HL-60/S4 (cell line): ENCODE results near the gene TNFSF12.

Experiments
- in situ Hi-C: fragments of 300-500 bp; cut with MboI; formaldehyde crosslinking; loops from 2 replicates; pipeline ENCODE4 v1.14.3; 2022; ENCODE audit warnings: low sequenced_read_pairs

TNFSF12 gene

DNA sequence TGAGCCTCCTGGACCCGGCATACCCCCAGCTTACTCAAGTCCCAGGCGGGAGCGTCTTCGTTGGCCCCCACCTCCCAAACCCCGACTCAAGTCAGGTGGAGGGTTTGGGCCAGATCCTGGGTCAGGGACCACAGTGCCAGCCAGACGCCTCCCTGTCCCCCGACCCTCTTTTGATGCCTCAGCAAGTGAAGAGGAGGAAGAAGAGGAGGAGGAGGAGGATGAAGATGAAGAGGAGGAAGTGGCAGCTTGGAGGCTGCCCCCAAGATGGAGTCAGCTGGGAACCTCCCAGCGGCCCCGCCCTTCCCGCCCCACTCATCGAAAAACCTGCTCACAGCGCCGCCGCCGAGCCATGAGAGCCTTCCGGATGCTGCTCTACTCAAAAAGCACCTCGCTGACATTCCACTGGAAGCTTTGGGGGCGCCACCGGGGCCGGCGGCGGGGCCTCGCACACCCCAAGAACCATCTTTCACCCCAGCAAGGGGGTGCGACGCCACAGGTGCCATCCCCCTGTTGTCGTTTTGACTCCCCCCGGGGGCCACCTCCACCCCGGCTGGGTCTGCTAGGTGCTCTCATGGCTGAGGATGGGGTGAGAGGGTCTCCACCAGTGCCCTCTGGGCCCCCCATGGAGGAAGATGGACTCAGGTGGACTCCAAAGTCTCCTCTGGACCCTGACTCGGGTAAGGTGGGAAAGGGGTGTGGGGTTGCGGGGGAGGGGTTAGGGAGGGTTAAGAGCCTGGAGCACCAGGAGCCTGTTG, 14.4 kb downstream of the TNFSF12 start:
- in situ Hi-C loops: no loop called here

DNA sequence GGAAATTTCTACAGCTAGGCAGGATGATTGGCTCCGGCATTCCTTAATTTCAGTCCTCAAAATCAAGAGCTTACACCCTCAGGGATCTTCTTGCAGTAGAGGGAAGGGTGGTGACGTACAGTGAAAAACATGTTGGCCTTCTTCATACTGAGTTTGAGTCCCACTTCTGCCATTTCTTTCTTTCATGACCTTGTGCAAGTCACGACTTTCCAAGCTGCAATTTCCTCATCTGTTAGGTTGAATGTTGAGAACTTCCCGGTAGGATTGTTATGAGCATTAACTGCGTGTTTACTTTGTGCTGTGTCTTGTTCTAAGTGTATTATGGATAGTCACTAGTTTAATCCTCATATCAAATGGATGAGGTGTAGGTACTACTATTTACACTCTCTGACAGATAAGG, 20.7 kb downstream of the TNFSF12 start:
- in situ Hi-C loops: no loop called here

DNA sequence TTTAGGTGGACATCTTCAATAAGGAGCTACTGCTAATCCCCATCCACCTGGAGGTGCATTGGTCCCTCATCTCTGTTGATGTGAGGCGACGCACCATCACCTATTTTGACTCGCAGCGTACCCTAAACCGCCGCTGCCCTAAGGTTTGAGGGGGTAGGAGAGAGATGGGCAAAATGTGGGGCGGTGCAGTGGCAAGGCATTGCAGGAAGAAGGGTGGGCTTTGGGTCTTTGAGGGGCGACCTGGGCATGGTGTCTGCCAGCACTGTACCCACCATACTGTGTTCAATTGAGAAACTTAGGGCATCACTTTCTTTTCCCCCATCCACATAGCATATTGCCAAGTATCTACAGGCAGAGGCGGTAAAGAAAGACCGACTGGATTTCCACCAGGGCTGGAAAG, 21.5 kb downstream of the TNFSF12 start:
- in situ Hi-C loops: no loop called here

DNA sequence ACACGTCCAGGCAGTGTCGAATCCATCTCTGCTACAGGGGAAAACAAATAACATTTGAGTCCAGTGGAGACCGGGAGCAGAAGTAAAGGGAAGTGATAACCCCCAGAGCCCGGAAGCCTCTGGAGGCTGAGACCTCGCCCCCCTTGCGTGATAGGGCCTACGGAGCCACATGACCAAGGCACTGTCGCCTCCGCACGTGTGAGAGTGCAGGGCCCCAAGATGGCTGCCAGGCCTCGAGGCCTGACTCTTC, 23.4 kb downstream of the TNFSF12 start:
- in situ Hi-C loops: no loop called here

DNA sequence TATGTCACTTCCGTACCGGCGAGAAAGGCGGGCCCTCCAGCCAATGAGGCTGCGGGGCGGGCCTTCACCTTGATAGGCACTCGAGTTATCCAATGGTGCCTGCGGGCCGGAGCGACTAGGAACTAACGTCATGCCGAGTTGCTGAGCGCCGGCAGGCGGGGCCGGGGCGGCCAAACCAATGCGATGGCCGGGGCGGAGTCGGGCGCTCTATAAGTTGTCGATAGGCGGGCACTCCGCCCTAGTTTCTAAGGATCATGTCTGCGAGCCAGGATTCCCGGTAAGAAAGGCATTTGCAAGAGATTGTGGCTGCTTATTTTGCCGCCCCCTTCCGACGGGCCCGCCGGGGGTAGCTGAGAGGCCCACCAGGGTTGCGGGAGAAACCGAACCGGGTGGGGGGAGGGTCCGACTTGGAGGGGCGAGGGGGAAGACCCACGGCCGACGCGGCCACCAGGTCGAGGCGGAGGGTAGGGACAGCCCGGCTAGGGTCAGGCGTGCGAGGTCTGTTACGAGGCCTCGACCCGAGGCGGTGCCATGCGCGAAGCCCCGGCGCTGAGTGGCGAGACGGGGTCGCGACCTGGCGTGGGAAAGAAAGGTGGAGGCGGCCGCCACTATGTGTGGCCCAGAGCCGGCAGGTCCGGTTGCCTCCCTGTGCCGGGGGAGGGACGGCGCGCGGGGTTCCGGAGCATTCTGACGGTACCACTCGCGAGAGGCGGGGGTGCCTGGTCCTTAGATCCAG, 23.9 kb downstream of the TNFSF12 start:
- in situ Hi-C loops: no loop called here

DNA sequence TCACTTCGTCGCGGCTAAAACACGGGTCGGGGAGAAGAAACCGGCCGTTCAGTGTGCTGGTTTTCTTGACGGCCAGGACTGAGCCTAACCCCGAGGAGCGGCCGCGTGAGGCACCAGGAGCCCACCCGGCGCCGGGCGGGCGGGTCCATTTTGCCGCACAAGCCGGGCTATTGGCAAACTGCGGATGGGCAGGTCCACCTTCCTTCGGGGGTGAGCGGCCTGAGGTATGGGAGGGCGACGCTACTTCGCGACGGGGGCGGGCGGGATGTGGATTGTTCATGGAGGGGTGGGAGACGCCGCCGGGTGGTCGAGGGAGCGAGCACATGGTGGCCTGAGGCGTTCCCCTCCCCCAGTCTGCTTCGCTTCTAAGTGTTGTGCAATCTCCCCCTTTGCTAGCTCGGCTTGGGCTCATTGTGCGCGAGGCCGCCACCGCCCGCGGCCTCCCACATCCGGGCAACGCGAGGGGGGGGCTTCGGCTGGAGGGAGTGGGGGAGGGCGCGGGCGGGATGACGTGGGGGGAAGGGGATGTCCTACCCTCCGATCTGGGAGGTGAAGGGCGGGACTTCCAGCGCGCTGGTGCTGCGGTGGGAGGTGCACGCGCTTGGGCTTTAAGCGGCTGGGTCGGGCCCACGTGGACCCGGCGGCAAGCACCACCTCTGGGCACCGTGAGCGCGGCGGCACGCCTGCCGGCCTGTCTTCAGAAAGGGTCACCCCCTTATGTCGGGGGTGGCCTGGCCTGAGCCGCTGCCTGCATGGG, 24.6 kb downstream of the TNFSF12 start:
- in situ Hi-C loops: no loop called here

DNA sequence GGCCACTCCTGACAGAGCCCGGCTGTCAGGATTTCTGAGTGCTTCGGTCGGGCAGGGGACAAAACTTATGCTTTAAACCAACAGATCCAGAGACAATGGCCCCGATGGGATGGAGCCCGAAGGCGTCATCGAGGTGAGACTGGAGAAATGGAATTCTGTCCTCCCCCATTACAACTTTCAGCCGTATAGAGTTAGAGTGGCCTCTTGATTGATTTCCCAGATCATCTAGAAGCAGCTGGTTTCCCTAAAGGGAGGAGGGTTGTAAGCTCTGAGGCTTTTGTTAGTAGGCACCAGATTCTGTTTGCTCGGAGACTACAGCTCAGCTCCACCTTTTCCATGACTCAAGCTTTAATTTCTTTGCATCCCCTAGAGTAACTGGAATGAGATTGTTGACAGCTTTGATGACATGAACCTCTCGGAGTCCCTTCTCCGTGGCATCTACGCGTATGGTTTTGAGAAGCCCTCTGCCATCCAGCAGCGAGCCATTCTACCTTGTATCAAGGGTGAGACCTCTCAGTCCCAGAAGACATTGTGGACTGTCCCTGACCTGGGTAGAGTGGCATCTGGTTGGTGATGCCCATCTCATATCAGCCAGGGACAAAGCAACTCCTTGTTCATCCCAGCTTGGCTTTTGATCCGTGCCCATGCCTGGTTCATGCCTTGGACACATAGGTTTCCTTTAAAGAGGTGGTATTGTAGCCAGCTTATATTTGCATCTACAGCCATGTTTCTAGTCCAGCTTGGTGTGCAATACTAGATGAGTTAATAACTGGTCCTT, 25.5 kb downstream of the TNFSF12 start:
- in situ Hi-C loops: no loop called here

DNA sequence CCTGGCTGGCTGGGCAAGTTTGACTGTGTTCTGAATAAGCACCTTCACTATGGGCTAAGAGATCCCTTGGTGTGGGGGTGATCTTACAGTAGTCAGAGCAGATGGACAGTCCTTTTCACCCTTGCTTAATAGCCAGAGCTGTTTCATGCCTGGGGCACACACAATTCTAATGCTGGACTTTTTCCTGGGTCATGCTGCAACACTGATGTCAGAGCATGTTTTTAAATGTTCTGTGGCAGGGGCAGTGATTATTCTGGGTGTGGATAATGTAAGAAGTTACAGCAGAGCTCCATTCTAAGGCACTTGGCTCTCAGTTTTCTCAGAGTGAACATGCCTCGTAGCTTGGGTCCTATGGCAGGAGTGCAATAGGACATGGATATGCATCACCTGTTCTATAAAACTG, 26.6 kb downstream of the TNFSF12 start:
- in situ Hi-C loops: no loop called here

DNA sequence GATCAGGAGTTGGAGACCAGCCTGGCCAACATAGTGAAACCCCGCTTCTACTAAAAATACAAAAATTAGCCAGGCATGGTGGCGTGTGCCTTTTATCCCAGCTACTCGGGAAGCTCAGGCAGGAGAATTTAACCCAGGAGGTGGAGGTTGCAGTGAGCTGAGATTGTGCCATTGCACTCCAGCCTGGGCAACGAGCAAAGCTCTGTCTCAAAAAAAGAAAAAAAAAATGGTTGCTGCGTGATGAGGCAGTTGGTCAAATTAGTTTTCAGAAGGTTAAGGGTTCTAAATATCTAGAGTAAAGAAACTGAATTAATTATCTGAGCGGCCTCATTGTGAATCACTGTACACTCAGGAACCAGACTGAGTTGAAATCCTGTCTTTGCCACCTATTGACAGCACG, 27.1 kb downstream of the TNFSF12 start:
- in situ Hi-C loops: no loop called here

DNA sequence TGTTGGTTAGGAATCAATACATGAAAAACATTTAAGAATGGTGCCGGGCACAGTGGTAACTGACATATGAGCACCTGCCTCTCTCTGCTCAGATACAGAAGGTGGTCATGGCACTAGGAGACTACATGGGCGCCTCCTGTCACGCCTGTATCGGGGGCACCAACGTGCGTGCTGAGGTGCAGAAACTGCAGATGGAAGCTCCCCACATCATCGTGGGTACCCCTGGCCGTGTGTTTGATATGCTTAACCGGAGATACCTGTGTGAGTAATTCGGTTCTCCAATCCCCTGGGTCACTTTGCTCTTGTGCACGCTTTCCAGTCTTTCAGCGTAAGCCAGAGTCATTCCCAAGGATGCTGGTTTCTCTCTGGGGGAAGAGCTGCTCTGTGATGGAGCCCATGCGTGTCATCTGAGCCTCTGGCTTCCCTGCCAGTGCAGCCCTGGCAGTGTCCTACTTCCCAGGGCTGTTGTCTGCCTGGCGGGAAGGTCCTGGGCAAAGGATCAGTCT, 27.6 kb downstream of the TNFSF12 start:
- in situ Hi-C loops: no loop called here

DNA sequence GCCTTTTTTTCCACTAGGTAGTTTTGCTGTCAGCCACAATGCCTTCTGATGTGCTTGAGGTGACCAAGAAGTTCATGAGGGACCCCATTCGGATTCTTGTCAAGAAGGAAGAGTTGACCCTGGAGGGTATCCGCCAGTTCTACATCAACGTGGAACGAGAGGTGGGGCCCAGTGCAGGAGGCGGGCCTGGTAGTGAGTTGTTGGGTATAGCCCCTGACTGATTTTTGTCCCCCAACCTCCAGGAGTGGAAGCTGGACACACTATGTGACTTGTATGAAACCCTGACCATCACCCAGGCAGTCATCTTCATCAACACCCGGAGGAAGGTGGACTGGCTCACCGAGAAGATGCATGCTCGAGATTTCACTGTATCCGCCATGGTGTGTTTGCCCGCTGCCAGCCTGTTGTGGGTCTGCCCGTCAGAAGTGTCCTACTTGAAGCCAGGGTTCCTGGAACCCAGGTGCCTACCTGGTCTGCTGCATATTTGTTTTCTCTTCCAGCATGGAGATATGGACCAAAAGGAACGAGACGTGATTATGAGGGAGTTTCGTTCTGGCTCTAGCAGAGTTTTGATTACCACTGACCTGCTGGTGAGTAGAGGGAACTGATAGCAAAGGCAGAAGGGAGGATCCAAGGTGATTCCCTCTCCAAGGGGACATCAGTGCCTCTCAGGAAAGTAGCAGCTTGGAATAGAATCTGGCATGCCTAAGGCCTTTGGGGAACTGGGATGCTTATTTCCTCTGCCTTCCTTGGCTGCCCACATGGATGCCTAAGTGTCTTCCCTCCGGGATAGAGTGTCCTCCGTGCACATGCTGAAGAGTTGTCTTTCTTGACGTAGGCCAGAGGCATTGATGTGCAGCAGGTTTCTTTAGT, 28.7 kb downstream of the TNFSF12 start:
- in situ Hi-C loops: no loop called here

DNA sequence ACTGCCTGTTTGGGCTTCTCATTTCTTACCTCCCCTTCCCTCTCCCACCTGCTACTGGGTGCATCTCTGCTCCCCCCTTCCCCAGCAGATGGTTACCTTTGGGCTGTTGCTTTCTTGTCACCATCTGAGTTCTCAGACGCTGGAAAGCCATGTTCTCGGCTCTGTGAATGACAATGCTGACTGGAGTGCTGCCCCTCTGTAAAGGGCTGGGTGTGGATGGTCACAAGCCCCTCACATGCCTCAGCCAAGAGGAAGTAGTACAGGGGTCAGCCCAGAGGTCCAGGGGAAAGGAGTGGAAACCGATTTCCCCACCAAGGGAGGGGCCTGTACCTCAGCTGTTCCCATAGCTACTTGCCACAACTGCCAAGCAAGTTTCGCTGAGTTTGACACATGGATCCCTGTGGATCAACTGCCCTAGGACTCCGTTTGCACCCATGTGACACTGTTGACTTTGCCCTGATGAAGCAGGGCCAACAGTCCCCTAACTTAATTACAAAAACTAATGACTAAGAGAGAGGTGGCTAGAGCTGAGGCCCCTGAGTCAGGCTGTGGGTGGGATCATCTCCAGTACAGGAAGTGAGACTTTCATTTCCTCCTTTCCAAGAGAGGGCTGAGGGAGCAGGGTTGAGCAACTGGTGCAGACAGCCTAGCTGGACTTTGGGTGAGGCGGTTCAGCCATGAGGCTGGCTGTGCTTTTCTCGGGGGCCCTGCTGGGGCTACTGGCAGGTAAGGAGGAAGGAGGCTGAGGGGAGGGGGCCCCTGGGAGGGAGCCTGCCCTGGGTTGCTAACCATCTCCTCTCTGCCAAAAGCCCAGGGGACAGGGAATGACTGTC, 30.4 kb downstream of the TNFSF12 start, which contains the start of gene CD68:
CD68 (plus strand) TSS at position 638 of the 833 bp plus-strand sequence; CDS start at position 678, 40 bp downstream.
- in situ Hi-C loops: no loop called here

DNA sequence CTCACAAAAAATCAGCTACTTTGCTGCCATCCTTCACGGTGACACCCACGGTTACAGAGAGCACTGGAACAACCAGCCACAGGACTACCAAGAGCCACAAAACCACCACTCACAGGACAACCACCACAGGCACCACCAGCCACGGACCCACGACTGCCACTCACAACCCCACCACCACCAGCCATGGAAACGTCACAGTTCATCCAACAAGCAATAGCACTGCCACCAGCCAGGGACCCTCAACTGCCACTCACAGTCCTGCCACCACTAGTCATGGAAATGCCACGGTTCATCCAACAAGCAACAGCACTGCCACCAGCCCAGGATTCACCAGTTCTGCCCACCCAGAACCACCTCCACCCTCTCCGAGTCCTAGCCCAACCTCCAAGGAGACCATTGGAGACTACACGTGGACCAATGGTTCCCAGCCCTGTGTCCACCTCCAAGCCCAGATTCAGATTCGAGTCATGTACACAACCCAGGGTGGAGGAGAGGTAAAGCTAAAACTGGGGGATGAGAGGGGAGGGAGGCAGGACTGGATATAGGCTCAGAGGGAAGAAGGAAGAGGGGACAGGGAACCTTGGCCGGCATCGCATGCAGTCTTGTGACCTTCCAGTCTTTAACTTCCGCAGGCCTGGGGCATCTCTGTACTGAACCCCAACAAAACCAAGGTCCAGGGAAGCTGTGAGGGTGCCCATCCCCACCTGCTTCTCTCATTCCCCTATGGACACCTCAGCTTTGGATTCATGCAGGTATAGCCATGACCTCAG, 31.2 kb downstream of the TNFSF12 start:
- in situ Hi-C loops: no loop called here

DNA sequence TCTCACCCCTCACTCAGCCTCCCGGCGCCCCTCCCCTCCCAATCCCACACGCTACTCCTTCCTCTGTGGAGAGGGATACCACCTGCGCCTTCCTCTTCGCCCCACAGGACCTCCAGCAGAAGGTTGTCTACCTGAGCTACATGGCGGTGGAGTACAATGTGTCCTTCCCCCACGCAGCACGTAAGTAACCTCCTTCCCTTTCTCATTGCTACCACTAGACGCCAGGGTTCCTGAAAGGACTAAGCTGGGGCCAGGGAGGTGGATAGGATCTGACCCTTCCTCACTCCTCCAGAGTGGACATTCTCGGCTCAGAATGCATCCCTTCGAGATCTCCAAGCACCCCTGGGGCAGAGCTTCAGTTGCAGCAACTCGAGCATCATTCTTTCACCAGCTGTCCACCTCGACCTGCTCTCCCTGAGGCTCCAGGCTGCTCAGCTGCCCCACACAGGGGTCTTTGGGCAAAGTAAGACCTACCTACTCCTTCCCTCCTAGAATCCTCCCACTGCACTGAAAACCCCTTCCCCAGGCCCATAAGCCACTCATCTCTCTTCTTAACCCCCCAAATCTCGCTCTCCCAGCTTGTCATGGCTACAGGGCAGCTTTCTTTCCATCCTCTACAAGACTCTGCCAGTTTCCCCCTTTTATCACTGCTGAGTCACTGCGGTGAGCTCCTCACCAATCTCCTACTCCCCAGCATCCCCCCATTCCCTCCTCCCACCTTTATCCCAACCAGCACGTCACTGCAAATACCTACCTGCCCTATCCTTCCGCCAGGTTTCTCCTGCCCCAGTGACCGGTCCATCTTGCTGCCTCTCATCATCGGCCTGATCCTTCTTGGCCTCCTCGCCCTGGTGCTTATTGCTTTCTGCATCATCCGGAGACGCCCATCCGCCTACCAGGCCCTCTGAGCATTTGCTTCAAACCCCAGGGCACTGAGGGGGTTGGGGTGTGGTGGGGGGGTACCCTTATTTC, 32.0 kb downstream of the TNFSF12 start:
- in situ Hi-C loops: no loop called here

DNA sequence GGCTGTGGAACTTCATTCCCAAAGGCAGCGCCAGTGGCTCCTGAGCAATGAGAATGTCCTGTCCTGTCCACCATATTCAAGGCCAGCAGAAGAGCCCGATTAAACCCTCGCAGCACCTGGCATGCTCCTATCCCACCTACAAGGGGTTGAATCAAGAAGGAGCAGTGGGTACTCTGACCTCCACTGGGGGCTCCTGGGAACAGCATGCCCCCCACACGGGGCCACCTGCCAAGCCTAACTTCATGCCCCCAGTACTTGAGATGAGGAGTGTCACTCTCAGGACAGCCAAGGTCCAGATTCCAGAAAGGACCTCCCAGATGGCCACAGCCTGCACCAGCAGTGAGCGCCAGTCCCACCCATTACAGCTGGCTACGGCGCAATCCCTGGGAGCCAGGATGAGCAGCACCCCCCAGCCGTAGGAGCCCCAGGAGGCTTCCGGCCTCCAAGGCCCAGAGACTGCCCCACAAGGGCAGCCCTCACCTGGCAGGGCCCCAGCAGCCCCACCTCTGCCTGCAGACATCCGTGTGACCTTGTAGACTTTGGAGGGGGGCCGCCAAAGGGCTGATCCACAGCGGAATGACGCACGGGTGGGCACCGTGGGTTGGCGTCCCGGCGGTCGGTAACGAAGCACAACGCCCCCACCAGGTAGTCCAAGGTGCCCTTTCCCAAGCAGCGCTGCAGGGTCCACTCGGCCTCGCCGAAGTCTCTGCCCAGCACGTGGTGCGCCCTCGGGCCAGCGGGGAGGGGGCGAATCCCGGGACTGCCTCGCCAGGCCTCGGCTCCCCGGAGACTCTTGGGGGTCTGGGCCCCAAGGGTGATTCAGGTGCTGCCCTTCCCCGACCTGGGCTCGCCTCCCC, 33.8 kb downstream of the TNFSF12 start:
- in situ Hi-C loops: no loop called here
